Adrenal gland (tissue), 5 donors: ENCODE data around the gene PLA2G12A.

Experiments
- POLR2A ChIP-seq, 2 donors: fragments of 450-650 bp; IDR thresholded peaks; one replicate each; pipeline ENCODE4 v1.6.1; 2017; ENCODE audit warnings: antibody characterized with exemption in 2 of 2, mild to moderate bottlenecking in 2 of 2, moderate library complexity in 1 of 2
- TF ChIP-seq, protein P1 (sequence below), 6 experiments: fragments of 450-650 bp in 4 of 6; fragments of 200-600 bp in 2 of 6; sonication (generic) in 1 of 6; IDR thresholded peaks; 1 replicate in 5 of 6; 2 replicates in 1 of 6; pipeline versions ENCODE4 v1.5.1 to v1.8.0; 2016 to 2021; ENCODE audit warnings: antibody characterized with exemption in 6 of 6, mild to moderate bottlenecking in 2 of 6, moderate library complexity in 1 of 6
- donor health status: DM: no; HTN: no; CAD: no.

DNA sequence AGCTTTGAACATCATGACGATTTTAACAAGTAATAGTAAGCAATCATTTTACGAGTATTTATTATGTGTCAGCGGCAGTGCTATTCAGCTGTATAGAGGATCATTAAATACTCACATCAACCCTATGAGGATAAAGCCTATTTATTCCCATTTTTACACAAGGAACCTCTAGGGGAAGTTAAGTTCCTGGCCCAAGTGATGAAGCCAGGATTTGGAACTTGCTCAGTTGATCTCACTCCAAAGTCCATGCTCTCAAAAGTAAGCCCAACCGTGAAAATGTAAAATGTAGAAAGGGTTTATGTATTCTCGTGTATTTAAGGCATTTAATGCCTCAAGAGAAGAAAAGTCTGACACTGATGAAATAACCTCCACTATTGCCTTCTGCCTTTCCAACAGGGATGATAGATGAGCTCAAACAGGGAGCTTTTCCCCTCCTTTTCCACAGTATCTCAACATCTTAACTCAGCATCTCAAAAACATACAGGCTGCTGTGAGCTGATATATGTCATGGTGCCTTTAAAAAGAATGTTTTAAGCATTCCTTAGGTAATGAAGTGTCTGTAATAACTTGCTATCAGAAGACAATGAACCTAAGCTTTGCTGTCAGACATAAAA, 35.0 kb upstream of the PLA2G12A start:
- TF ChIP-seq, protein P1, sequence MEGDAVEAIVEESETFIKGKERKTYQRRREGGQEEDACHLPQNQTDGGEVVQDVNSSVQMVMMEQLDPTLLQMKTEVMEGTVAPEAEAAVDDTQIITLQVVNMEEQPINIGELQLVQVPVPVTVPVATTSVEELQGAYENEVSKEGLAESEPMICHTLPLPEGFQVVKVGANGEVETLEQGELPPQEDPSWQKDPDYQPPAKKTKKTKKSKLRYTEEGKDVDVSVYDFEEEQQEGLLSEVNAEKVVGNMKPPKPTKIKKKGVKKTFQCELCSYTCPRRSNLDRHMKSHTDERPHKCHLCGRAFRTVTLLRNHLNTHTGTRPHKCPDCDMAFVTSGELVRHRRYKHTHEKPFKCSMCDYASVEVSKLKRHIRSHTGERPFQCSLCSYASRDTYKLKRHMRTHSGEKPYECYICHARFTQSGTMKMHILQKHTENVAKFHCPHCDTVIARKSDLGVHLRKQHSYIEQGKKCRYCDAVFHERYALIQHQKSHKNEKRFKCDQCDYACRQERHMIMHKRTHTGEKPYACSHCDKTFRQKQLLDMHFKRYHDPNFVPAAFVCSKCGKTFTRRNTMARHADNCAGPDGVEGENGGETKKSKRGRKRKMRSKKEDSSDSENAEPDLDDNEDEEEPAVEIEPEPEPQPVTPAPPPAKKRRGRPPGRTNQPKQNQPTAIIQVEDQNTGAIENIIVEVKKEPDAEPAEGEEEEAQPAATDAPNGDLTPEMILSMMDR (IDR thresholded peaks at IDR 0.05), result no peak
- no peak for TF ChIP-seq POLR2A (IDR thresholded peaks at IDR 0.05)
